ENCODE measurements around the gene RPTOR.

- TF ChIP-seq POLR2A (IDR thresholded peaks at IDR 0.05) (no peak), CTCF (IDR thresholded peaks at IDR 0.05) (no peak)
Measured at GRCh38 chr17:80778716-80779115, 234.1 kb downstream of the RPTOR start.
